SK-N-SH treated with all-trans-retinoic acid at 6 μM for 48 hours (cell line): ENCODE data around the gene ZFP91.

Experiments used
- CREB5 ChIP-seq: fragments of 250-450 bp; sonication (Bioruptor Pico); IDR thresholded peaks from 2 replicates; pipeline ENCODE4 v1.5.1; 2020; ENCODE audit warnings: low read depth, mild to moderate bottlenecking, moderate library complexity
- CSDC2 ChIP-seq: fragments of 250-450 bp; sonication (Bioruptor Pico); IDR thresholded peaks from 2 replicates; pipeline ENCODE4 v1.5.0; 2020; ENCODE audit warnings: mild to moderate bottlenecking, moderate library complexity

GRCh38 chr11:58578136-58578634 lies 678 bp upstream of the ZFP91 start:
- no peak for TF ChIP-seq CSDC2 (CRISPR knock-in tag)
- no peak for TF ChIP-seq CREB5 (CRISPR knock-in tag)
